Bone marrow (tissue), 2 donors: ENCODE data around the gene TCF12.
"Not testable (repeated sequence)": the region's sequence is repeated elsewhere in the genome, so short reads cannot be mapped to it uniquely, and the experiment has no call there.

ENCODE experiments used
- DNase-seq, 2 donors: peaks; one replicate each; lab custom pipeline; 2025; lab: John Stamatoyannopoulos, UW

Gene TCF12

GRCh38 chr15:57135800-57136199, 217.4 kb downstream of the TCF12 start:
- DNase-seq: no peak

GRCh38 chr15:57138349-57138788, 219.9 kb downstream of the TCF12 start:
- DNase-seq: no peak

- no peak for DNase-seq
Observed at GRCh38 chr15:57143511-57144078, 225.2 kb downstream of the TCF12 start.

GRCh38 chr15:57144448-57144847, 226.0 kb downstream of the TCF12 start:
- DNase-seq: no peak

- peak in 1 of 2 donors; percentile 47 for DNase-seq
Observed at GRCh38 chr15:57146506-57147201, 228.2 kb downstream of the TCF12 start.

- DNase-seq: no peak
Observed at GRCh38 chr15:57147621-57148020, 229.2 kb downstream of the TCF12 start.

GRCh38 chr15:57148262-57148661, 229.8 kb downstream of the TCF12 start:
- DNase-seq: no peak

GRCh38 chr15:57149196-57149595, 230.8 kb downstream of the TCF12 start:
- DNase-seq: no peak

- DNase-seq: no peak
Observed at GRCh38 chr15:57150066-57150865, 231.8 kb downstream of the TCF12 start.

- DNase-seq: not testable (repeated sequence)
Observed at GRCh38 chr15:57150866-57151203, 232.4 kb downstream of the TCF12 start.

- no peak for DNase-seq
Observed at GRCh38 chr15:57152133-57152532, 233.7 kb downstream of the TCF12 start.

GRCh38 chr15:57152666-57153539, 234.5 kb downstream of the TCF12 start:
- peak in 1 of 2 donors; percentile 51 for DNase-seq

- DNase-seq: no peak
Observed at GRCh38 chr15:57156210-57156884, 237.9 kb downstream of the TCF12 start.

- DNase-seq: no peak
Observed at GRCh38 chr15:57158589-57158988, 240.1 kb downstream of the TCF12 start.

- DNase-seq: no peak
Observed at GRCh38 chr15:57158997-57159668, 240.7 kb downstream of the TCF12 start.

- DNase-seq: no peak
Observed at GRCh38 chr15:57159767-57160166, 241.3 kb downstream of the TCF12 start.

- no peak for DNase-seq
Observed at GRCh38 chr15:57160823-57161560, 242.5 kb downstream of the TCF12 start.

GRCh38 chr15:57164251-57164650, 245.8 kb downstream of the TCF12 start:
- DNase-seq: not testable (repeated sequence)

GRCh38 chr15:57165992-57166391, 247.5 kb downstream of the TCF12 start:
- no peak for DNase-seq

GRCh38 chr15:57167821-57168395, 249.5 kb downstream of the TCF12 start:
- DNase-seq: no peak
